ENCODE results near the gene KLHL1.

The KLHL1 gene

GRCh38 chr13:69683921-69684686 is 424.1 kb downstream of the KLHL1 start:
- DNase-seq (ENCODE audit: low read depth), result no peak

GRCh38 chr13:69681722-69682121 is 426.5 kb downstream of the KLHL1 start:
- no peak for DNase-seq (ENCODE audit: low read depth)

- no peak for DNase-seq (ENCODE audit: low read depth)
These were observed 430.9 kb downstream of the KLHL1 start for GRCh38 chr13:69677343-69677742.

GRCh38 chr13:69676286-69676685 is 432.0 kb downstream of the KLHL1 start:
- DNase-seq (ENCODE audit: low read depth), result no peak

GRCh38 chr13:69660155-69660554 is 448.1 kb downstream of the KLHL1 start:
- no peak for DNase-seq (ENCODE audit: low read depth)

- no peak for DNase-seq (ENCODE audit: low read depth)
These were observed 450.6 kb downstream of the KLHL1 start for GRCh38 chr13:69657676-69658075.

- no peak for DNase-seq (ENCODE audit: low read depth)
These were observed 453.9 kb downstream of the KLHL1 start for GRCh38 chr13:69654392-69654791.

Data from stimulated activated CD8-positive, alpha-beta memory T cell treated with anti-CD3 and anti-CD28 coated beads, Interleukin-15, amount 100 ng/mL, for 1 hour (primary cell).